ENCODE measurements around the gene COA1.
A peak's percentile ranks its signal among the peaks of the same experiment; 100 is the strongest.

The COA1 gene

GRCh38 chr7:43589728-43590127 is 139.6 kb downstream of the COA1 start:
- Mint-ChIP-seq H3K36me3 (ENCODE audit: low read depth) (peaks cover 31% of the 10 kb centered on the region), H3K4me3 (peak overlapping the region; percentile 35), H3K27ac (peak overlapping the region; percentile 89)

More at GRCh38 chr7:43589728-43590127, 139.6 kb downstream of the COA1 start:
- Mint-ChIP-seq H3K9me3 (no peaks in the 10 kb centered on the region), H3K4me1 (ENCODE audit: low read depth) (peaks cover 83% of the 10 kb centered on the region), H3K27me3 (no peaks in the 10 kb centered on the region)
- no peak for DNase-seq
